GM12864 (cell line): ENCODE results near the gene CCDC88A.

Experiments
- DNase-seq: peaks from one replicate; pipeline ENCODE4 v3.0.0-alpha.2; 2011; ENCODE audit warnings: low read depth
- H3K4me3 ChIP-seq: 2 replicates; pipeline ENCODE4 v1.5.1; 2011; ENCODE audit warnings: mild to moderate bottlenecking, low read depth, low read length, control low read depth
- CTCF ChIP-seq: IDR thresholded peaks from 2 replicates; pipeline ENCODE4 v1.5.1; 2011; ENCODE audit warnings: low read depth, mild to moderate bottlenecking, moderate library complexity, low read length, control low read depth, inconsistent platforms; ENCODE audit errors: missing control alignments

The CCDC88A gene

GRCh38 chr2:55419679-55420438 is at the start of gene CCDC88A:
Gene CCDC88A (minus strand): TSS chr2:55419856. CDS start chr2:55419079, 777 bp downstream.
- TF ChIP-seq CTCF, result no peak
- DNase-seq, result peak; percentile 87
- H3K4me3 ChIP-seq, result peak within 1 kb of the TSS; percentile 65

GRCh38 chr2:55461679-55462078 is 42.0 kb upstream of the CCDC88A start:
- DNase-seq, result no peak
- H3K4me3 ChIP-seq, result no peak overlapping the region
- no peak for TF ChIP-seq CTCF

GRCh38 chr2:55460562-55460961 is 40.9 kb upstream of the CCDC88A start:
- TF ChIP-seq CTCF, result no peak
- no peak overlapping the region for H3K4me3 ChIP-seq
- no peak for DNase-seq

GRCh38 chr2:55459714-55460274 is 40.1 kb upstream of the CCDC88A start:
- TF ChIP-seq CTCF, result no peak
- no peak overlapping the region for H3K4me3 ChIP-seq
- DNase-seq, result no peak

GRCh38 chr2:55459279-55459678 is 39.6 kb upstream of the CCDC88A start:
- no peak for DNase-seq
- no peak for TF ChIP-seq CTCF
- no peak overlapping the region for H3K4me3 ChIP-seq

GRCh38 chr2:55454121-55454520 is 34.5 kb upstream of the CCDC88A start:
- DNase-seq, result no peak
- no peak for TF ChIP-seq CTCF
- no peak overlapping the region for H3K4me3 ChIP-seq

- DNase-seq, result peak; percentile 5
- H3K4me3 ChIP-seq, result no peak overlapping the region
- TF ChIP-seq CTCF, result no peak
Observed at GRCh38 chr2:55452879-55453278, 33.2 kb upstream of the CCDC88A start.
